Body of pancreas (tissue), 4 donors: ENCODE results near the gene FAM50A. TPM values are rescaled to one million over a fixed set of nuclear protein-coding genes. Genes with fewer than 3 reads are reported as not detected.

Experiments used
- ATAC-seq: fragments of 150-250 bp; one replicate; pipeline ENCODE4 v1.9.1; 2016
- DNase-seq, 4 donors: peaks; one replicate each; pipeline ENCODE4 v3.0.0-alpha.2; 2019
- H3K27ac ChIP-seq, 4 donors: fragments of 200-600 bp; sonication (generic); 1 replicate in 3 of 4; 2 replicates in 1 of 4; pipeline versions ENCODE4 v1.5.1 to v1.6.1; 2016 to 2019; ENCODE audit warnings: mild to moderate bottlenecking in 1 of 4, mixed read lengths in 1 of 4, moderate library complexity in 1 of 4
- H3K27me3 ChIP-seq, 2 donors: fragments of 200-600 bp; sonication (generic); one replicate each; pipeline ENCODE4 v1.6.0; 2016; ENCODE audit warnings: mild to moderate bottlenecking in 1 of 2
- H3K36me3 ChIP-seq, 2 donors: fragments of 200-600 bp; sonication (generic); replicated peaks in 1 of 2; 2 replicates each; pipeline ENCODE4 v1.5.1; 2016; ENCODE audit warnings: low read depth in 2 of 2; ENCODE audit not compliant: insufficient read depth in 1 of 2
- H3K4me1 ChIP-seq: fragments of 200-600 bp; sonication (generic); one replicate; pipeline ENCODE4 v1.6.0; 2016
- H3K4me3 ChIP-seq, 2 donors: fragments of 200-600 bp; sonication (generic); 1 replicate in 1 of 2; 2 replicates in 1 of 2; pipeline ENCODE4 v1.5.1; 2016 to 2019
- H3K9me3 ChIP-seq, 3 donors: fragments of 200-600 bp; sonication (generic); 1 replicate in 2 of 3; 2 replicates in 1 of 3; pipeline ENCODE4 v1.5.1; 2016
- CTCF ChIP-seq, 7 experiments: fragments of 450-650 bp in 4 of 7; fragments of 200-600 bp in 3 of 7; sonication (generic) in 3 of 7; IDR thresholded peaks; one replicate each; pipeline ENCODE4 v1.5.1; 2016 to 2019; ENCODE audit warnings: antibody characterized with exemption in 7 of 7
- POLR2A ChIP-seq, 3 donors: fragments of 450-650 bp; IDR thresholded peaks; one replicate each; pipeline ENCODE4 v1.6.1; 2016; ENCODE audit warnings: antibody characterized with exemption in 3 of 3, mild to moderate bottlenecking in 2 of 3
- WGBS, 2 donors: methylation state at CpG; one replicate each; pipeline ENCODE4 v1.1.5; 2017; 5-methylcytosine and 5-hydroxymethylcytosine counted together
- intact Hi-C: fragments of 100-400 bp; cut with DNase I; formaldehyde crosslinking; loops from one replicate; pipeline ENCODE4 v1.15.1; 2023
- total RNA-seq, 2 donors: library from RNA; depleted of rRNA; stranded (reverse); fragments of >200 nt; gene quantifications; one replicate each; pipeline ENCODE4 v1.1.0, GENCODE V29; 2016

FAM50A gene
- total RNA-seq, 2 donors from 2014 or later: 14.5 to 48.8 TPM

- 89 to 93% methylated on average over 2 to 4 of the region's 7 CpGs for WGBS, 2 donors
- no peak for DNase-seq
- H3K27ac ChIP-seq: no peak overlapping the region
Observed at GRCh38 chrX:154434394-154435168, 9.4 kb upstream of the FAM50A start.

GRCh38 chrX:154435171-154435733, 8.7 kb upstream of the FAM50A start:
- H3K4me1 ChIP-seq: peaks cover 16% of the 10 kb centered on the region
- DNase-seq: no peak
- WGBS, 2 donors: 88% methylated on average over 17 of the region's 19 CpGs; no CpG with 5 or more reads in 1 of the 2 donors
- no peaks in the 10 kb centered on the region for H3K27me3 ChIP-seq
- no peaks in the 10 kb centered on the region for H3K36me3 ChIP-seq
- no peak overlapping the region for H3K4me3 ChIP-seq
- intact Hi-C loops: no loop called here
- ATAC-seq: no peak
- no peak overlapping the region for H3K27ac ChIP-seq
- TF ChIP-seq POLR2A (IDR thresholded peaks at IDR 0.05): no peak
- TF ChIP-seq CTCF (IDR thresholded peaks at IDR 0.05): no peak
- H3K9me3 ChIP-seq: no peaks in the 10 kb centered on the region

More at GRCh38 chrX:154434394-154435168, 9.4 kb upstream of the FAM50A start:
- Histone ChIP-seq H3K36me3 (no peaks in the 10 kb centered on the region), H3K4me1 (peaks cover 20% of the 10 kb centered on the region), H3K9me3 (no peaks in the 10 kb centered on the region), H3K4me3 (no peak overlapping the region), H3K27me3 (no peaks in the 10 kb centered on the region)
- ATAC-seq: no peak
- intact Hi-C loops: no loop called here
- no peak for TF ChIP-seq CTCF (IDR thresholded peaks at IDR 0.05)
- TF ChIP-seq POLR2A (IDR thresholded peaks at IDR 0.05): no peak

- 17% methylated on average over 22 of the region's 78 CpGs; no CpG with 5 or more reads in 1 of the 2 donors for WGBS, 2 donors
- no peaks in the 10 kb centered on the region for H3K36me3 ChIP-seq
- H3K27ac ChIP-seq: peak overlapping the region; percentile 48 to 85 (median 81)
- peak in 2 of 4 donors; percentile 27 to 33 for DNase-seq
- no peak for TF ChIP-seq CTCF (IDR thresholded peaks at IDR 0.05)
- TF ChIP-seq POLR2A (IDR thresholded peaks at IDR 0.05): no peak
- peaks cover 16% of the 10 kb centered on the region for H3K4me1 ChIP-seq
- peak overlapping the region in 1 of 2 donors; percentile 47 for H3K4me3 ChIP-seq
- no peaks in the 10 kb centered on the region for H3K27me3 ChIP-seq
- H3K9me3 ChIP-seq: no peaks in the 10 kb centered on the region
- intact Hi-C loops: no loop called here
- peak; percentile 83 for ATAC-seq
Observed at GRCh38 chrX:154436374-154436982, 7.5 kb upstream of the FAM50A start.

- no peaks in the 10 kb centered on the region for H3K36me3 ChIP-seq
- no peaks in the 10 kb centered on the region for H3K27me3 ChIP-seq
- intact Hi-C loops: no loop called here
- H3K9me3 ChIP-seq: no peaks in the 10 kb centered on the region
- H3K4me1 ChIP-seq: peaks cover 16% of the 10 kb centered on the region
- peak within 1 kb of the TSS; percentile 48 to 85 (median 81) for H3K27ac ChIP-seq
- ATAC-seq (peak; percentile 74), DNase-seq (peak; percentile 41 to 56 (median 44))
- TF ChIP-seq CTCF (IDR thresholded peaks at IDR 0.05): no peak
- TF ChIP-seq POLR2A (IDR thresholded peaks at IDR 0.05): peak in 2 of 3 donors; percentile 25 to 42
- peak within 1 kb of the TSS; percentile 43 to 47 for H3K4me3 ChIP-seq
- 0% methylated on average over 46 of the region's 93 CpGs; no CpG with 5 or more reads in 1 of the 2 donors for WGBS, 2 donors
Observed at GRCh38 chrX:154436983-154437752, 6.8 kb upstream of the FAM50A start, which contains the start of gene GDI1. GDI1 (plus strand) TSS chrX:154437154; CDS start chrX:154437255, 101 bp downstream.
